ENCODE measurements around the gene LAMA2.

GRCh38 chr6:129340983-129341382, 458.0 kb downstream of the LAMA2 start:
- TF ChIP-seq CTCF (IDR thresholded peaks at IDR 0.05), result no peak
- no peak for TF ChIP-seq POLR2AphosphoS5 (IDR thresholded peaks at IDR 0.05)
- no peak for TF ChIP-seq POLR2A (IDR thresholded peaks at IDR 0.05; ENCODE audit: low read depth)
- no peak for TF ChIP-seq EP300 (IDR thresholded peaks at IDR 0.05)
